Raji (cell line): ENCODE data around the gene TPI1.

ENCODE experiments used
- POLR2A ChIP-seq: IDR thresholded peaks from 2 replicates; pipeline ENCODE4 v1.6.1; 2011; ENCODE audit warnings: low read depth, low read length, control low read depth; ENCODE audit not compliant: insufficient read depth

The TPI1 gene

GRCh38 chr12:6826125-6826733, 41.1 kb upstream of the TPI1 start:
- TF ChIP-seq POLR2A, result no peak

DNA sequence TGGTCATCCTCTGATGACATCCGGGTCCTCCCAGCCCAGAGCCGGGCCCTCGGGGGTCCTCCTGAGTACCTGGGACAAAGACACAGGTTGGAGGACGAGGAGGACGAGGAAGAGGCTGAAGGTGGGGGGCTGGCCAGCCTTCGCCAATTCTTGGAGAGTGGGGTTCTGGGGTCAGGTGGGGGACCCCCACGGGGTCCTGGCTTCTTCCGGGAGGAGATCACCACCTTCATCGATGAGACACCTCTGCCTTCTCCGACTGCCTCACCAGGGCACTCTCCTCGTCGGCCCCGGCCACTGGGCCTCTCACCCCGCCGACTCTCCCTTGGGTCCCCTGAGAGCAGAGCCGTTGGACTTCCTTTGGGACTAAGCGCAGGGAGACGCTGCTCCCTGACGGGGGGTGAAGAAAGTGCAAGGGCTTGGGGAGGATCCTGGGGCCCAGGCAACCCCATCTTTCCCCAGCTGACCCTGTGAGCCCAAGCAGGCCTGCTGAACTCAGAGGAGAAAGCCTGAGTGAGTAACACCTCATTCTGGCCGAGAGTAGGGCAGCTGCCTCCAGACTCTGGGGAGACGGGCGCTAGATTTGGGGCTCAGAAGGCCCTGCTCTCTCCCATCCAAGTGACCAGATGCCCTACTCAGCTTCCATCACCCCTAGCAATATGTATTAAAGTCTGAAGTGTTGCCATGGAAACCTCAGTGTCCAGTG, 40.4 kb upstream of the TPI1 start:
- no peak for TF ChIP-seq POLR2A

DNA sequence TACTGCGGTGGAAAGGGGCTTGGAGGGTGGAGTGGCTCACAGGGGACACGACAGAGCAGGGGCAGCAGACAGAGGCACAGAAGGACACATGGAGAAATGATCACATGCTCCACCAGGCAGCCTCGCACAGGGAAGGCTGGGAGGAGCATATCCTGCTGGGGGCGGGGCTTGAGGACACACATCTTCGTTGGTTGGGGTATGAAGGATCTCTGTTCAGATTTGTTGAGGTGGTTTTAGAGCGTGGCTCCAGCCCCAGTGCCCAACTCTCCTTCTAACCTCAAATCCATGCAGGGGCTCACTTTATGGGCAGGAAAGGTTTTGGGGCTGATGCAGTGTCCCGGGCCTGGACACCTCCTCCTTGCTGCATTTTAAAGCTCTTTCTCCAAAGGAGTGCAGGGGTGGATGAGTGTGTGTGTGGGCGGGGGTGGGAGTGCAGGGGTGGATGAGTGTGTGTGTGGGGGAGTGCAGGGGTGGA, 39.9 kb upstream of the TPI1 start:
- TF ChIP-seq POLR2A, result no peak

GRCh38 chr12:6827982-6828780, 39.1 kb upstream of the TPI1 start, which contains the start of gene P3H3:
Gene P3H3, plus strand, starts transcription at chr12:6828407. Its CDS starts 34 bp downstream, at chr12:6828441.
- no peak for TF ChIP-seq POLR2A

- TF ChIP-seq POLR2A, result no peak
These were observed 38.4 kb upstream of the TPI1 start for GRCh38 chr12:6828781-6829535.

DNA sequence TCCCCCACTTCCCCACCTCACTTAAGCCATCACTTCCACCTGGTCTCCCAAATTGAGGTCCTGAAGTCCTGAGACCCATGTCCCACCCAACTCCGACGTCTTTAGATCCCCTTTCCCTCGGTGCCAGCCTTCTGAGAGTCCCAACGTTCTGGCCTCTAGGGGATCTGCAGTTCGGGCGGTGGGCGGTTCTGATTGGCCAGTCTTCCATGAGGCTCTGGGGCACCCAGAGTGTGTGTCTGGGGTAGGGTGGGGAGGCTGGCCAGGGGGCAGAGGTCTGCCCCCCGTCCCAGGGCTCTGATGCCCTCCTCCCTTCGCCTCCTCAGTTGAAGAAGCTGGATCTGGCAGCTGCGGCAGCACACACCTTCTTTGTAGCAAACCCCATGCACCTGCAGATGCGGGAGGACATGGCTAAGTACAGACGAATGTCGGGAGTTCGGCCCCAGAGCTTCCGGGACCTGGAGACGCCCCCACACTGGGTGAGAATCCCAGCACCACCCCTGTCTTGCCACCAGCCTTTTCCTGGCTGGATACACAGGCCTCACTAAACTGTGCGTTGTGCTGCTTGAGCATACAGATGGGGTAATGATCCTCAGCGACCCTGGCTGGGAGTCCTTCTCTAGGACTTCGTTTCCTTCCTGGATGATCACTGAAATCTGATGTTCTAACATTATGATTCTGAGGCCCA, 37.7 kb upstream of the TPI1 start:
- no peak for TF ChIP-seq POLR2A

- TF ChIP-seq POLR2A, result no peak
These were observed 36.9 kb upstream of the TPI1 start for GRCh38 chr12:6830286-6830890.

DNA sequence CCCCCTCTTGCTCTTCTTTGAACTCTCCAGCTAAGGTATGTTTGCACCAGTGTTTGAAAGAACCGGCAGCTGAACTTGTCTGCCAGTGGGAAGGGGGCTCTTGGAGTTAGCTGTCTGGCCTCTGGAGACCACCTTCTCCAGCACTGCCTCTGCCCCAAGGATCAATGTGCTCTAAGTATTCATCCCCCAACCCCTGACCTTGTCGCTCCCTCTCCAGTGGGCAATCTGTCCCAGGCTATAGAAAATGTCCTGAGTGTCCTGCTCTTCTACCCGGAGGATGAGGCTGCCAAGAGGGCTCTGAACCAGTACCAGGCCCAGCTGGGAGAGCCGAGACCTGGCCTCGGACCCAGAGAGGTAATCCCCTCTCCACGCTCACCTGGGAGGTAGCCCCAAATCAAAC, 36.3 kb upstream of the TPI1 start:
- no peak for TF ChIP-seq POLR2A

DNA sequence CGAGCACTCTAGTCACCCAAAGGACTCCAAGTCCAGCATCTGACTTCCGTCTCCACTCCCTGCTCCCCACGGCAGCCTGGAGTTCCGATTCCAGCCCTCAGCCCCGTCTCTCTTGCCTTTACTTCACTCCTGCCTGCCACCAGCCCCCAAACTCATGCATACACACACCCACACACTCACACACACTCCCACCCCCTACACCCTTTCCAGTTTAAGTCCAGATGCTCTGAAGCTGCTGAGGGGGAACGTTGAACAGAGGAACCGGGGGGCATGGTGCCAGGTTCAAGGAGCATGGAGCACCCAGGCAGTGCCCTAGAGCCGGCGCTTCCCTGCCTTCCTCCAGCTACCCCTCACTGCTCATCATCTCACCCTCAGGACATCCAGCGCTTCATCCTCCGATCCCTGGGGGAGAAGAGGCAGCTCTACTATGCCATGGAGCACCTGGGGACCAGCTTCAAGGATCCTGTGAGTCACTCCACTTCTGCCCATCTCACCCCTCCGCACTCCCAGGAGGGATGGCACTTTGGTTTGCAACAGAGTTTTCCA, 35.8 kb upstream of the TPI1 start:
- no peak for TF ChIP-seq POLR2A

GRCh38 chr12:6832125-6832524, 35.2 kb upstream of the TPI1 start:
- TF ChIP-seq POLR2A, result no peak

DNA sequence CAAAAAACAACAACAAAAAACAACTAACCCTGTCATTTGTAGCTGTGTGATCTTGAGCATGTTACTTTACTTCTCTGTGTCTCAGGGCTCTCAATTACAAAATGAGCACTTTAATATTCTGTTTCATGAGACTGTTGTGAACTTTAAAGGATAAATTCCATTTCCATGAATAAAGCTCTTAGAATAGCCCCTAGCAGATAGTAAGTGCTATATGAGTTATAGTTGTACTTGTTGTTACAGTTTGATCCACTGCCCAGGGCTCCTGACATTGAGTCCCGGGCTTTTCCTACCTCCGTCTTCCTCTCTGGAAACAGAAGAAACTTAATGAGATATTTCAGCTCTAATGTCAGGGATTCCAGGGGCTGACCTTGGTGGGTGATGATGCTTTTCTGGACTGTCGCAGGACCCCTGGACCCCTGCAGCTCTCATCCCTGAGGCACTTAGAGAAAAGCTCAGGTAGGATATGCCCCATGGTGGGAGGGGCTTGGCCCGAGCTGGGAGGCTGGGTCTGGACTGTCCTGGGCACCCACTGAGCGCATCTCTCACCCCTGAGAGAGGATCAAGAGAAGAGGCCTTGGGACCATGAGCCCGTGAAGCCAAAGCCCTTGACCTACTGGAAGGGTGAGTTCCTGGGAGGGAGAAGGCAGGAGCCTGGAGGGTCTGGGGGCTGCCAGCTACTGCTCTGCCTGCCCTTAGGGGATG, 34.0 kb upstream of the TPI1 start:
- TF ChIP-seq POLR2A, result no peak

DNA sequence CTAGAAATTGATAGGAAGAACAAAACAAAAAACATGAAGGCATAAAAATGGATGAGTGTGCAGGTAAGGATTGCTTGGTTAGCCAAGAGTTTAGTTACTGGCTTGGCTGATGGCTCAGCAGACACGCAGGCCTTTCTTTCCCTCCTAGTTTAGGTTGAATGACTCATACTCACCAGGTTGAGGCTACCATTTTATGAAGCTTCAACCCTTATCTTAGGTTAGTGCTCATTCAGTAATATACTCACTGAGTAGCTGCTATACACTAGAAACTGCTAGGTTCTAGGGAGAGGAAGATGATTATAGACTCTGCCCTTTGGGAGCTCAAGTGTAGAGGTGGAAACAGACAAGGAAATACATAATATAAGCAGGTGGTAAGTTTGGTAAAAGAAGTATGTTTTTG, 33.1 kb upstream of the TPI1 start:
- no peak for TF ChIP-seq POLR2A

GRCh38 chr12:6834873-6835272, 32.5 kb upstream of the TPI1 start:
- TF ChIP-seq POLR2A, result no peak

- TF ChIP-seq POLR2A, result no peak
These were observed 30.5 kb upstream of the TPI1 start for GRCh38 chr12:6836851-6837250.
